ENCODE measurements around the gene CRYBA1.
"Not testable (repeated sequence)": the region's sequence is repeated elsewhere in the genome, so short reads cannot be mapped to it uniquely, and the experiment has no call there.

The CRYBA1 gene

GRCh38 chr17:29234972-29235371, 11.7 kb upstream of the CRYBA1 start:
- DNase-seq = not testable (repeated sequence)

DNA sequence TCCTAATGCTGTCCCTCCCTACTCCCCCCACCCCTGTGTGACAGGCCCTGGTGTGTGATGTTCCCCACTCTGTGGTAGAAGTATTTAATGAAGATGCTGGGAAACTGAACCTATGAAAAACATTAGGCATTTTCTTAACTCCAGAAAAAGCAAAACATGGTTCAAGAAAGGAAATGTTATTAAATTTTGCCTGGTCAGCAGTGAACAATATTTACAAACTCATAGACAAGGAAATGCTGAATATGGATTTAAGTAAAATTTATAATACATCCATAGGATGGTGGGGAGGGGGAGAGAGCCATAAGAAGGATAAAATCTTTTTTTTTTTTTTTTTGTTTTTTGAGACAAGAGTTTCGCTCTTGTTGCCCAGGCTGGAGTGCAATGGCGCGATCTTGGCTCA, 10.8 kb upstream of the CRYBA1 start:
- in situ Hi-C loops (cut with HindIII; ENCODE audit: low pct_ligation_motif_present, low pct_unique_long_range_greater_than_20kb, low sequenced_read_pairs) = no loop called here
- no peak for DNase-seq

More at GRCh38 chr17:29234972-29235371, 11.7 kb upstream of the CRYBA1 start:
- in situ Hi-C loops (cut with HindIII; ENCODE audit: low pct_ligation_motif_present, low pct_unique_long_range_greater_than_20kb, low sequenced_read_pairs) = not testable (repeated sequence)

DNA sequence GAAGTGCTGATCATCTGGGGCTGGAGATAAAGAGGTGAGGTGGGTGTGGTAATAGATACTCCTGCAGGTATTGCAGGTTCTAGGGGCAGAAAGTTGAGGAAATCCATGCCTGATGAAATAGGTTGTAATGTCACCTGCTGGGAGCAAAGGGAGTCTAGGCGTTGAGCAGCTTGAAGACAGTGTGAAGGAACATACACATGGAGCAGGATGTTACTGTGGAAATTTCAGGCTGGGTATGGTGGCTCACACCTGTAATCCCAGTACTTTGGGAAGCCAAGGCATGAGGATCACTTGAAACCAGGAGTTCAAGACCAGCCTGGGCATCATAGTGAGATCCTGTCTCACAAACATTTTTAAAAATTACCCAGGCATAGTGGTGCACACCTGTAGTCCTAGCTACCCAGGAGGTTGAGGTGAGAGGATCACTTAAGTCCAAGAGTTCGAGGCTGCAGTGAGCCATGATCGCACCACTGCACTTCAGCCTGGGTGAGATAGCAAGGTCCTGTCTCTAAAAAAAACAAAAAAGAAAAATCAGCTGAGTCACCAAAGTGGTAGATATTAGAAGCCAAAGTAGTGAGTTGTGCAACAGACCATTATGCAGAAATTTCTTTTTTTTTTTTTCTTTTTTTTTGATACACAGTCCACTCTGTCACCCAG, 9.1 kb upstream of the CRYBA1 start:
- in situ Hi-C loops (cut with HindIII; ENCODE audit: low pct_ligation_motif_present, low pct_unique_long_range_greater_than_20kb, low sequenced_read_pairs) = no loop called here
- peak; percentile 42 for DNase-seq

DNA sequence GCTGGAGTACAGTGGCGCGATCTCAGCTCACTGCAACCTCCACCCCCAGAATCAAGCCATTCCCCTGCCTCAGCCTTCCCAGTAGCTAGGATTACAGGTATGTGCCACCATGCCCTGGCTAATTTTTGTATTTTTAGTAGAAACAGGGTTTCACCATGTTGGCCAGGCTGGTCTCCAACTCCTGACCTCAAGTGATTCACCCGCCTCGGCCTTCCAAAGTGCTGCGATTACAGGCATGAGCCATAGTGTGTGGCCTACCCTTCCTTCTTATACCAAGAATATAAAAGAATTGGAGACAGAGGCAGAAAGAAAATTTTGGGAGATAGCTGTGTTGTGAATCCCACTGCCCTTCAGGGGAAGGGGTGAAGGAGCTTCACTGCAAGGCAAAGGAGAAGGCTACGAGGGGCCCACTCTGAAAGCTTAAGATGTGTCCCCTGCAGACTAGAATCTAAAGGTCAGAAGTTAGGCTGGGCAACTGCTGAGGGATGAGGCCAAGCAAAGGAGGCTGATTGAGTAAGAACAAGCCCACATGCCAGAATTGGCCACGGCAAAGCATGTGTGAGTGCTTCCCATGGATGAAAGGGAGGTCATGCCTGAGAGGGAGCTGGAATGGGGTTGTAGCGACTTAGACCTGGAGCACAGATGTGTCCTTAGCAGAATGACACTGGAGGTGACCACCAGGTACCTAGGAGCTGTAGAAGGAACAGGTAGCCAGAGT, 8.4 kb upstream of the CRYBA1 start:
- in situ Hi-C loops (cut with HindIII; ENCODE audit: low pct_ligation_motif_present, low pct_unique_long_range_greater_than_20kb, low sequenced_read_pairs) = no loop called here
- no peak for DNase-seq

- in situ Hi-C loops (cut with HindIII; ENCODE audit: low pct_ligation_motif_present, low pct_unique_long_range_greater_than_20kb, low sequenced_read_pairs) = no loop called here
- DNase-seq = peak; percentile 46
These were observed 6.2 kb upstream of the CRYBA1 start for GRCh38 chr17:29240477-29240876.

GRCh38 chr17:29240968-29241963, 5.4 kb upstream of the CRYBA1 start:
- in situ Hi-C loops (cut with HindIII; ENCODE audit: low pct_ligation_motif_present, low pct_unique_long_range_greater_than_20kb, low sequenced_read_pairs) = no loop called here
- peak; percentile 98 for DNase-seq

DNA sequence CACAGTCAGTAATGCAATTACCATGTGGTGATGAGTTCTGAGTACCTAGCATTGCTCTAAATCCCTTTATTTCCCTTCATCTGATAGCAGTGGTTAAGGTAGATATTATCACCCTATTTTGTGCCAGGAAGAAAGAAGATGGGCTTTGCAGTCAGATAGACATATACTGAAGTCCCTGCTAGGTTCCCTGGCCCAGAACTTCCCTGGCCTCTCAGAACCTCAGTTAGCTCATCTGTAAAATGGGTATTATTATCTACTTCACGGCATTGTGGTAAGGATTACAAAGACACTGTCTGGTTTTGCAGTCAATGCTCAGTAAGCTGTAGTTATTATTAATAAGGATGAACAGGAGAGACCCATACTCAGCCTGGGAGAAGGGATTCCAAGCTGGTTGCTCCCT, 4.6 kb upstream of the CRYBA1 start:
- in situ Hi-C loops (cut with HindIII; ENCODE audit: low pct_ligation_motif_present, low pct_unique_long_range_greater_than_20kb, low sequenced_read_pairs) = no loop called here

DNA sequence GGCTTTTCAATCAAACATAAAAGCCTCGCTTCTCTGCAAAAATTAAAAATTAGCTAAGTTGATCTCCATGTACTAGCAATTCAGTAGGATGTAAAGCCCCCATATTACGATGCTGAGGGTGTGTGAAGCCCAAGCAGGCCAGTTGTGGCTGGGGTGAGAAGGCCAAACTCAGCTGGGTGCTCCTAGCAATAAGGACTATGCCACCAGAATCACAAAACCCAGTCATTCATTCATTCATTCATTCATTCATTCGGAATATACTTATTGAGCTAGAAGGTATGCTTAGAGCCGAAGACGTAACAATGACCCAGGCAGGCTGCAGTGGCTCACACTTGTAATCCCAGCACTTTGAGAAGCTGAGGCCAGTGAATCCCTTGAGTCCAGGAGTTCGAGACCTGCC, 3.9 kb upstream of the CRYBA1 start:
- DNase-seq = no peak
- in situ Hi-C loops (cut with HindIII; ENCODE audit: low pct_ligation_motif_present, low pct_unique_long_range_greater_than_20kb, low sequenced_read_pairs) = no loop called here

More for the DNA sequence above, 4.6 kb upstream of the CRYBA1 start:
- DNase-seq = no peak

GRCh38 chr17:29243792-29244191, 2.9 kb upstream of the CRYBA1 start:
- peak; percentile 57 for DNase-seq
- in situ Hi-C loops (cut with HindIII; ENCODE audit: low pct_ligation_motif_present, low pct_unique_long_range_greater_than_20kb, low sequenced_read_pairs) = no loop called here

- in situ Hi-C loops (cut with HindIII; ENCODE audit: low pct_ligation_motif_present, low pct_unique_long_range_greater_than_20kb, low sequenced_read_pairs) = no loop called here
- no peak for DNase-seq
These were observed 1.3 kb upstream of the CRYBA1 start for GRCh38 chr17:29245401-29245800.

- no peak for DNase-seq
- in situ Hi-C loops (cut with HindIII; ENCODE audit: low pct_ligation_motif_present, low pct_unique_long_range_greater_than_20kb, low sequenced_read_pairs) = no loop called here
These were observed 560 bp downstream of the CRYBA1 start for GRCh38 chr17:29247219-29247618.

DNA sequence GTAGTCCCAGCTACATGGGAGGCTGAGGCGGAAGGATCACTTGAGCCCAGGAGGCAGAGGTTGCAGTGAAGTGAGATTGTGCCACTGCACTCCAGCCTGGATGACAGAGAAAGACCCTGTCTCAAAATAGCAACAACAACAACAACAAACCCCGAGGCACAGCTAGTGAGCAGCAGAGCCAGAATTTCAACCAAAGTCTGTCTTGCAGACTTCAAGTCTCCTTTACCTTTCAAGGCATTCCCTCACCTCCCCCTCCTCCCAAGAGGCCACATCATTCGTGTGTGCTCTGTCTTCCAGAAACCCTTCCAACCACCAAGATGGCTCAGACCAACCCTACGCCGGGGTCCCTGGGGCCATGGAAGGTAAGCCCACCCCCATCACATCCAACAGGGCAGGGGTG, 2.2 kb downstream of the CRYBA1 start:
- DNase-seq = no peak
- in situ Hi-C loops (cut with HindIII; ENCODE audit: low pct_ligation_motif_present, low pct_unique_long_range_greater_than_20kb, low sequenced_read_pairs) = no loop called here

- peak; percentile 82 for DNase-seq
- in situ Hi-C loops (cut with HindIII; ENCODE audit: low pct_ligation_motif_present, low pct_unique_long_range_greater_than_20kb, low sequenced_read_pairs) = no loop called here
These were observed 4.0 kb downstream of the CRYBA1 start for GRCh38 chr17:29250666-29251065.

GRCh38 chr17:29251184-29251583, 4.5 kb downstream of the CRYBA1 start:
- DNase-seq = no peak
- in situ Hi-C loops (cut with HindIII; ENCODE audit: low pct_ligation_motif_present, low pct_unique_long_range_greater_than_20kb, low sequenced_read_pairs) = no loop called here

DNA sequence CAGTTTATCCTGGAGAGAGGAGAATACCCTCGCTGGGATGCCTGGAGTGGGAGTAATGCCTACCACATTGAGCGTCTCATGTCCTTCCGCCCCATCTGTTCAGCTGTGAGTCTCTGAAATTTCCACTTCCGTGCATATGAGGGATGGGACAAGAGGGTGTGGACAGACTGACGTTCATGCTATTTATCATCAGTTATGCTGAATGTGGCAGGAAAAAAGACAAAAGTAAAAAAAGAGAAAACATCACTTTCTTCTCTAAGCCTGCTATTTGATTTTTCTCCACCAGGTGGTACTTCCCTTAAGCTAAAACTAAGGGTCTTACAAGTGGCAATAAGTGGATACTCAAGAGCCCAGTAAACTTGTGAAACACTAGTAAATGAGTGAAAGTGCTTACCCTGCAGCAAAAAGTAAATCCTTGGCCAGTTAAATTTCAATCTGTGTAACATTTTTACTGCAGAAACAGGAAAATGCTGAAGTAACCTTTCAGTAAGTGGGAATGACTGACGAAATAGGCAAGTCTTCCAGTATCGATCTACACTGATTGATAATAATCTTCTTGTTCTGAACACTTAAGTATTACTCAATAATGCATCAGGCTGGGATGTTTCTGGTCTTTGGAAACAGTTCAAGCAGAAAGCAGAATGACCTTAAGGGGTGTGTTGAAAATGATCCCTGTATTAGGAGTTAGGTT, 5.6 kb downstream of the CRYBA1 start:
- in situ Hi-C loops (cut with HindIII; ENCODE audit: low pct_ligation_motif_present, low pct_unique_long_range_greater_than_20kb, low sequenced_read_pairs) = no loop called here
- DNase-seq = peak; percentile 56

- no peak for DNase-seq
- in situ Hi-C loops (cut with HindIII; ENCODE audit: low pct_ligation_motif_present, low pct_unique_long_range_greater_than_20kb, low sequenced_read_pairs) = no loop called here
These were observed 6.4 kb downstream of the CRYBA1 start for GRCh38 chr17:29253037-29253436.

GRCh38 chr17:29255926-29256522, 9.4 kb downstream of the CRYBA1 start:
- DNase-seq = no peak
- in situ Hi-C loops (cut with HindIII; ENCODE audit: low pct_ligation_motif_present, low pct_unique_long_range_greater_than_20kb, low sequenced_read_pairs) = no loop called here

DNA sequence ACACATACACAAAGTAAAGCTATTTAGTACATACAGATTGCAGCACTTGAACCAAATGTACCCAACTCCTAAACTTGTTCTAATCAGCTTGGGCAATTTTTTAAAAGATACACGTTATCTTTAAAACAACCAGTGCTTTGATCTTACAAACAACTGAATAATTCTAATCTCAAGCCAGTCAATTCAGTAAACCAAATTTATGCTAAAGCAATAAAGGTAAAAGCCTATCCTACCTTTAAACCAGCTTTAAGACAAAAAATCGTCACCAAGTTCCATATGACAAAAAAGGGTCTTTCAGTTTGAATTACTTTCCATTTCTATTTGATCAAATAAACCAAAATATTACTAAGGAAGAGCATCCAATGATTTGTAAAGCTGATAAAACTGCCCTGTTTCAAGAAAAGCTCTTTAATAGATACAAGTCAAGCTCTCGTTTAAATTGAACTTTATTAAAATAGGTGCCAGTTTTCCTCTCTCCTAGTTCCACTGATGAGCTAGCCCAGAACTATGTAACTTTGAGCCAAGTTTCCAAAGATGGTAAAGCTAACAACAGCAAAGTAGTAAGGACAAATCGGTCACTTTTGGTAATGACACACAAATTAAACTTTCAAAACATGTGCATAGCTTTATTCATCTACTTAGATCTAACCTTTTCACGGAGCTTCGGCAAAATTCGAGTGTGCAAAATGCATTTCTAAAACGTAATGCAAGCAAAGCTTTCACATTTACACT, 10.2 kb downstream of the CRYBA1 start:
- in situ Hi-C loops (cut with HindIII; ENCODE audit: low pct_ligation_motif_present, low pct_unique_long_range_greater_than_20kb, low sequenced_read_pairs) = no loop called here
- DNase-seq = no peak

Data from ACHN (cell line).